ENCODE results near the gene EZR. TPM values are rescaled to one million over a fixed set of nuclear protein-coding genes. Genes with fewer than 3 reads are reported as not detected.

The EZR gene
- total RNA-seq, 1 experiment from 2014 or later: 375 TPM

DNA sequence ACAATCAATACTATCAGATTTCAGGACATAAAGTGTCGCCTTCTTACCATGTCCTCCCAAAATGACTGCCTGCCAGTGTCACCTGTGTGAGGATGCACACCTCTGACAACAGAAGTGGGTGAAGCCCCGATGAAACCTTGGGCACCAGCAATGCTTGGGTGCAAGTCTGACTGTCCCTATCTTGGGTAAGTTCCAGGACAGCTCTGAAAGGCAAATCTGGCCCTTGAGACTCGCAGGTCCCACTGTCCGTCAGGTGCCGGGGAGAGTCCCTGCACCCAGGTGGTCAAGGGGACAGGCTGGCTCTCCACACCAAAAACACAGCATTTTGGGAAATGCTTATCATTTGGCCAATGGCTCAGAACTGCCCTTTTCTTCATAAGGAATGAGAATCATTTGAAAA lies 43.3 kb downstream of the EZR start:
- Histone ChIP-seq H4K20me1 (ENCODE audit: control insufficient read depth, insufficient read depth, insufficient read length) (no peaks in the 10 kb centered on the region), H2BK12ac (ENCODE audit: insufficient read length, low read depth, low read length) (no peak overlapping the region), H3K4me1 (ENCODE audit: insufficient read depth, low read length) (no peaks in the 10 kb centered on the region), H2AK5ac (ENCODE audit: insufficient read length, low read length) (no peak overlapping the region), H3K4me2 (ENCODE audit: insufficient read depth, insufficient read length, low read length) (no peak overlapping the region), H2BK5ac (ENCODE audit: insufficient read length, low read length) (no peak overlapping the region), H3K79me2 (ENCODE audit: insufficient read depth, low read length) (no peaks in the 10 kb centered on the region), H4K91ac (ENCODE audit: insufficient read length, low read depth, low read length) (no peak overlapping the region), H3T11ph (ENCODE audit: low read length) (no peak overlapping the region), H3K18ac (ENCODE audit: insufficient read length, low read depth, low read length) (no peak overlapping the region), H2BK20ac (ENCODE audit: low read depth, low read length, poor library complexity, severe bottlenecking) (no peak overlapping the region), H3K56ac (ENCODE audit: insufficient read length, low read depth, low read length) (no peak overlapping the region), H3K23me2 (ENCODE audit: insufficient read length, low read depth, low read length, poor library complexity, severe bottlenecking) (no peaks in the 10 kb centered on the region), H2BK120ac (ENCODE audit: low read depth, low read length, poor library complexity, severe bottlenecking) (no peak overlapping the region), H3K23ac (ENCODE audit: insufficient read length, low read depth, low read length) (no peak overlapping the region), H3K27ac (ENCODE audit: insufficient read length, low read depth, low read length) (no peak overlapping the region), H3K4ac (ENCODE audit: low read depth, low read length) (no peak overlapping the region), H3K9me3 (ENCODE audit: control insufficient read depth, low read depth, low read length) (no peaks in the 10 kb centered on the region), H3K14ac (ENCODE audit: insufficient read depth, low read length) (no peak overlapping the region), H3K79me1 (ENCODE audit: insufficient read depth, low read depth, low read length, poor library complexity, severe bottlenecking) (peaks cover 3% of the 10 kb centered on the region), H3K9ac (ENCODE audit: extremely low read depth, insufficient read length, low read length) (no peak overlapping the region), H4K8ac (replicated peaks; ENCODE audit: insufficient read length, low read depth, low read length) (no peak overlapping the region), H3K27me3 (ENCODE audit: insufficient read depth, low read length) (no peaks in the 10 kb centered on the region), H2BK15ac (ENCODE audit: low read depth, low read length) (no peak overlapping the region), H2AFZ (ENCODE audit: low read length) (no peak overlapping the region), H4K5ac (ENCODE audit: insufficient read length, low read depth, low read length) (no peak overlapping the region)
- no peaks in the 10 kb centered on the region; the same call in 1 of the 2 replicates for H3K27me3 Mint-ChIP-seq (ENCODE audit: low read depth)
- no peaks in the 10 kb centered on the region for H3K9me3 Mint-ChIP-seq
- no peak for DNase-seq
- no peak overlapping the region for H3K4me3 Mint-ChIP-seq
- TF ChIP-seq, protein P1, sequence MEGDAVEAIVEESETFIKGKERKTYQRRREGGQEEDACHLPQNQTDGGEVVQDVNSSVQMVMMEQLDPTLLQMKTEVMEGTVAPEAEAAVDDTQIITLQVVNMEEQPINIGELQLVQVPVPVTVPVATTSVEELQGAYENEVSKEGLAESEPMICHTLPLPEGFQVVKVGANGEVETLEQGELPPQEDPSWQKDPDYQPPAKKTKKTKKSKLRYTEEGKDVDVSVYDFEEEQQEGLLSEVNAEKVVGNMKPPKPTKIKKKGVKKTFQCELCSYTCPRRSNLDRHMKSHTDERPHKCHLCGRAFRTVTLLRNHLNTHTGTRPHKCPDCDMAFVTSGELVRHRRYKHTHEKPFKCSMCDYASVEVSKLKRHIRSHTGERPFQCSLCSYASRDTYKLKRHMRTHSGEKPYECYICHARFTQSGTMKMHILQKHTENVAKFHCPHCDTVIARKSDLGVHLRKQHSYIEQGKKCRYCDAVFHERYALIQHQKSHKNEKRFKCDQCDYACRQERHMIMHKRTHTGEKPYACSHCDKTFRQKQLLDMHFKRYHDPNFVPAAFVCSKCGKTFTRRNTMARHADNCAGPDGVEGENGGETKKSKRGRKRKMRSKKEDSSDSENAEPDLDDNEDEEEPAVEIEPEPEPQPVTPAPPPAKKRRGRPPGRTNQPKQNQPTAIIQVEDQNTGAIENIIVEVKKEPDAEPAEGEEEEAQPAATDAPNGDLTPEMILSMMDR (conservative IDR thresholded peaks at IDR 0.05): no peak
- WGBS (ENCODE audit: extremely low coverage, insufficient read length, low lambda C conversion rate): no CpG with 5 or more reads among the region's 5 CpGs
- H3K27ac Mint-ChIP-seq: no peak overlapping the region
- H3K36me3 Mint-ChIP-seq (ENCODE audit: insufficient read depth in 1 of 3, low read depth in 3 of 3): peaks cover 55 to 94% (median 87%) of the 10 kb centered on the region in 3 experiments
- peaks cover 16 to 21% of the 10 kb centered on the region in 2 experiments for H3K4me1 Mint-ChIP-seq
